ENCODE measurements around the gene UNC93B1. TPM values are rescaled to one million over a fixed set of nuclear protein-coding genes. Genes with fewer than 3 reads are reported as not detected.

The UNC93B1 gene
- total RNA-seq, 2 donors from 2014 or later = 7.7 to 23.6 TPM

- H3K9me3 Mint-ChIP-seq = no peaks in the 10 kb centered on the region
- H3K27ac Mint-ChIP-seq = no peak overlapping the region
- DNase-seq (ENCODE audit: low spot score in 2 of 2) (no peak), ATAC-seq (no peak)
- no peaks in the 10 kb centered on the region for H3K36me3 Mint-ChIP-seq
These were observed 12.4 kb upstream of the UNC93B1 start for GRCh38 chr11:68016161-68016903.

GRCh38 chr11:68015467-68015866 lies 11.6 kb upstream of the UNC93B1 start:
- H3K36me3 Mint-ChIP-seq = no peaks in the 10 kb centered on the region
- no peaks in the 10 kb centered on the region for H3K9me3 Mint-ChIP-seq
- no peak overlapping the region for H3K27ac Mint-ChIP-seq
- DNase-seq (ENCODE audit: low spot score in 2 of 2) (no peak), ATAC-seq (no peak)

GRCh38 chr11:68014947-68015447 lies 11.1 kb upstream of the UNC93B1 start:
- no peak overlapping the region for H3K27ac Mint-ChIP-seq
- no peaks in the 10 kb centered on the region for H3K9me3 Mint-ChIP-seq
- DNase-seq (ENCODE audit: low spot score in 2 of 2) (no peak), ATAC-seq (no peak)
- H3K36me3 Mint-ChIP-seq = no peaks in the 10 kb centered on the region

GRCh38 chr11:68014157-68014946 lies 10.5 kb upstream of the UNC93B1 start:
- H3K27ac Mint-ChIP-seq = no peak overlapping the region
- ATAC-seq = peak; percentile 50 to 61
- H3K9me3 Mint-ChIP-seq = no peaks in the 10 kb centered on the region
- no peaks in the 10 kb centered on the region for H3K36me3 Mint-ChIP-seq
- no peak for DNase-seq (ENCODE audit: low spot score in 2 of 2)

GRCh38 chr11:68013611-68014156 lies 9.8 kb upstream of the UNC93B1 start:
- no peaks in the 10 kb centered on the region for H3K36me3 Mint-ChIP-seq
- no peak for DNase-seq (ENCODE audit: low spot score in 2 of 2)
- H3K27ac Mint-ChIP-seq = no peak overlapping the region
- ATAC-seq = no peak
- H3K9me3 Mint-ChIP-seq = no peaks in the 10 kb centered on the region

- DNase-seq (ENCODE audit: low spot score in 2 of 2) (no peak), ATAC-seq (no peak)
- Mint-ChIP-seq H3K36me3 (no peaks in the 10 kb centered on the region), H3K9me3 (no peaks in the 10 kb centered on the region), H3K27ac (no peak overlapping the region)
These were observed 9.1 kb upstream of the UNC93B1 start for GRCh38 chr11:68012843-68013610.

DNA sequence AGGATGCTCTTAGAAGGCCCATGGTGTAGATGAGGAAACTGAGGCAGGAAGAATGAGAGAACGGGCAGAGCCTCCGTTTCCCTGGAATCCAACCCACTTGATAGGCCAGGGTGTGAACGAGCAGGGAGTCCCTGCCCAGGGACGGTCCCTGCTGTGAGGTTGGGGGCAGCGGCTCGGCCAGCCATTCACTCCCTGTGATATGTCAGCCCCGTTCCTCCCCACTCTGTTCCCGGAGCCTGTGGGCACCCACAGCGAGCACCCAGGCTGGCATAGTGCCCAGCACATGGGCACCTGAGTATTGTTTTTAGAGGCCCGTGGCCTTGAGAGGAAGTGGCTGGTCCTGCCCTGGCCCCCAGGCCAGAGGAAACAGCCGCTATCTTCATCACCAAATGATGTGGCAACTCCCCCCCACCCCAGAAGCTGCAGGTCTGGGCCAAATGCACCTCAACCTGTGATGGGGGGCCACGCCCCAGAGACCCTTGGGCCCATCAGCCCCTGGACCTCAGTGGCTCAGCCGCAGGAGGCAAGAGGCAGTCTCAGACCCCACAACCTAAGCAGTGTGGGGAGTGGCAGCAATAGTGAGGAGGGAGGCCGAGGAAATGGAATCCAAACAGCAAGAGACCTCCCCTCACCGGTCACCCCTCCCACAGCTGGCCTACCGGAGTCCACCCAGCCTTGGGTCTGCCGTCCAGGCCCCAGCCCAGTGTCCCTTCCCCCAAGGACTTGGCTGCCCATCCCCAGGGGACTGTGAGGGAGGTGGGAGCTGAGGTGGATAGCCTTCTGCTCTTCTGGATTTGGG lies 8.3 kb upstream of the UNC93B1 start:
- no peak for DNase-seq (ENCODE audit: low spot score in 2 of 2)
- no peak overlapping the region for H3K27ac Mint-ChIP-seq
- no peaks in the 10 kb centered on the region for H3K36me3 Mint-ChIP-seq
- ATAC-seq = no peak
- no peaks in the 10 kb centered on the region for H3K9me3 Mint-ChIP-seq

GRCh38 chr11:68011051-68011943 lies 7.4 kb upstream of the UNC93B1 start:
- Mint-ChIP-seq H3K27ac (no peak overlapping the region), H3K36me3 (no peaks in the 10 kb centered on the region), H3K9me3 (no peaks in the 10 kb centered on the region)
- no peak for DNase-seq (ENCODE audit: low spot score in 2 of 2)
- ATAC-seq = no peak

- ATAC-seq = peak in 1 of 2 donors; percentile 36
- Mint-ChIP-seq H3K27ac (no peak within 1 kb of the TSS), H3K9me3 (no peaks in the 10 kb centered on the region)
These were observed 6.5 kb upstream of the UNC93B1 start, which contains the start of gene ALDH3B1 for GRCh38 chr11:68010090-68011041. Gene ALDH3B1, plus strand, starts transcription at chr11:68010327. Its CDS starts 4,971 bp downstream, at chr11:68015298.

DNA sequence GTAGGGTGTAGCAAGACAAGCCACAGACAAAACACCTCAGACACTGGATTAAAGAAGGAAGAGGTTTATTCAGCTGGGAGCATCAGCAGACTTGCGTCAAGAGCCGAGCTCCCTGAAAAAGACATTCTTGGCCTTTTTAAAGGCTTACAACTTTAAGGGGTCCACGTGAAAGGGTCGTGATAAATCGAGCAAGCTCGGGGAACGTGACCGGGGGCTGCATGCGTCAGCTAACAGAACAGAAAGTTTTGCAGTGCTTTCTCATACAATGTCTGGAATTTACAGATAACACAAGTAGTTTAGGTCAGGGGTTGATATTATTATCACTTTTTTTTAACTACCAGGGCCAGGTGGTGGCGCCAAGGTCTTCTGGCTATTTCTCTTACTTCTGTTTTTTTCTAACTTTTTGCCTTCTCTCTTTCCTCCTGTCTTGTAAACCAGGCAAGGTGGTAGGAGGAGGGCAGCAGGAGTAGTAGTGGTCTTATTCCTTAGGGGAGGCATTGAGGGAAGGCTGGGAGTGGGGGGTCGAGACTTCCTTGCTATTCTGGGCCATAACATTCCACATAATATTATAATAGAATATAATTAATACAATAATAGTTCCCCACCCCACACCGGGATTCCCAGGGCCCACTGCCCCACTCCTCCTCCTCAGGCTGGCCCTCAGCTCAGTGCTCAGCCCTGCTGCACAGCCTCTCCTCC lies 5.6 kb upstream of the UNC93B1 start:
- Mint-ChIP-seq H3K27ac (no peak overlapping the region), H3K36me3 (no peaks in the 10 kb centered on the region), H3K9me3 (no peaks in the 10 kb centered on the region)
- no peak for ATAC-seq
- no peak for DNase-seq (ENCODE audit: low spot score in 2 of 2)

More at GRCh38 chr11:68010090-68011041, 6.5 kb upstream of the UNC93B1 start, which contains the start of gene ALDH3B1:
- DNase-seq (ENCODE audit: low spot score in 2 of 2) = no peak
- H3K36me3 Mint-ChIP-seq = no peaks in the 10 kb centered on the region

GRCh38 chr11:68008381-68009337 lies 4.8 kb upstream of the UNC93B1 start:
- no peak overlapping the region for H3K27ac Mint-ChIP-seq
- ATAC-seq = no peak
- DNase-seq (ENCODE audit: low spot score in 2 of 2) = no peak
- H3K36me3 Mint-ChIP-seq = no peaks in the 10 kb centered on the region
- no peaks in the 10 kb centered on the region for H3K9me3 Mint-ChIP-seq

GRCh38 chr11:68007498-68008380 lies 3.8 kb upstream of the UNC93B1 start:
- H3K27ac Mint-ChIP-seq = peak overlapping the region in 1 of 2 donors; percentile 29
- no peaks in the 10 kb centered on the region for H3K36me3 Mint-ChIP-seq
- no peaks in the 10 kb centered on the region for H3K9me3 Mint-ChIP-seq
- DNase-seq (ENCODE audit: low spot score in 2 of 2) (no peak), ATAC-seq (no peak)

All from activated naive CD4-positive, alpha-beta T cell treated with anti-CD3 and anti-CD28 coated beads, Interleukin-2, amount 50 U/mL, for 72 hours (primary cell).